Calu3 (cell line): Measurements from ENCODE around the gene ELANE. TPM values are rescaled to one million over a fixed set of nuclear protein-coding genes. Genes with fewer than 3 reads are reported as not detected.
"Not testable (repeated sequence)": the region's sequence is repeated elsewhere in the genome, so short reads cannot be mapped to it uniquely, and the experiment has no call there.

ENCODE experiments used
- BruUV-seq: library from RNA; stranded (reverse); fragments of 400-500 nt; replicated peaks from 2 replicates; lab custom pipeline; 2021; lab: Mats Ljungman, UMichigan
- CTCF ChIA-PET: fragments of 300-600 bp; sonication (Branson Sonifier 250); formaldehyde crosslinking; loops from one replicate; lab custom pipeline; 2022; ENCODE audit warnings: antibody characterized with exemption; lab: Charles Lee
- DNase-seq: peaks from one replicate; pipeline ENCODE4 v3.0.0; 2022
- H3K27ac Mint-ChIP-seq: one replicate; pipeline ENCODE4 v1.8.0; 2022; ENCODE audit warnings: mixed read lengths; ENCODE audit not compliant: unreplicated experiment
- H3K27me3 Mint-ChIP-seq: one replicate; pipeline ENCODE4 v1.8.0; 2022; ENCODE audit warnings: mixed read lengths; ENCODE audit not compliant: unreplicated experiment
- H3K36me3 Mint-ChIP-seq: one replicate; pipeline ENCODE4 v1.8.0; 2022; ENCODE audit warnings: mild to moderate bottlenecking, moderate library complexity, mixed read lengths; ENCODE audit not compliant: insufficient read depth, unreplicated experiment
- H3K4me1 Mint-ChIP-seq: one replicate; pipeline ENCODE4 v1.8.0; 2022; ENCODE audit warnings: mild to moderate bottlenecking, low read depth, mixed read lengths; ENCODE audit not compliant: unreplicated experiment
- H3K4me3 Mint-ChIP-seq: one replicate; pipeline ENCODE4 v1.8.0; 2022; ENCODE audit warnings: mild to moderate bottlenecking, low read depth, moderate library complexity, mixed read lengths; ENCODE audit not compliant: unreplicated experiment
- H3K9me3 Mint-ChIP-seq: one replicate; pipeline ENCODE4 v1.8.0; 2022; ENCODE audit warnings: low read depth, mixed read lengths; ENCODE audit not compliant: unreplicated experiment
- intact Hi-C: fragments of 100-400 bp; cut with micrococcal nuclease; formaldehyde crosslinking; loops from one replicate; pipeline ENCODE4 v1.10.0; 2022; ENCODE audit not compliant: unreplicated experiment
- total RNA-seq: library from RNA; stranded (reverse); gene quantifications from 2 replicates; pipeline ENCODE4 v1.2.3, GENCODE V29; 2022
- TF ChIP-seq, protein P1 (sequence below): fragments of 200-600 bp; IDR thresholded peaks from one replicate; pipeline ENCODE4 v1.8.0; 2022; ENCODE audit warnings: antibody characterized with exemption; ENCODE audit not compliant: unreplicated experiment

The ELANE gene
- total RNA-seq, 1 experiment from 2014 or later: not detected

GRCh38 chr19:853014-853585 lies 997 bp downstream of the ELANE start:
- TF ChIP-seq, protein P1, sequence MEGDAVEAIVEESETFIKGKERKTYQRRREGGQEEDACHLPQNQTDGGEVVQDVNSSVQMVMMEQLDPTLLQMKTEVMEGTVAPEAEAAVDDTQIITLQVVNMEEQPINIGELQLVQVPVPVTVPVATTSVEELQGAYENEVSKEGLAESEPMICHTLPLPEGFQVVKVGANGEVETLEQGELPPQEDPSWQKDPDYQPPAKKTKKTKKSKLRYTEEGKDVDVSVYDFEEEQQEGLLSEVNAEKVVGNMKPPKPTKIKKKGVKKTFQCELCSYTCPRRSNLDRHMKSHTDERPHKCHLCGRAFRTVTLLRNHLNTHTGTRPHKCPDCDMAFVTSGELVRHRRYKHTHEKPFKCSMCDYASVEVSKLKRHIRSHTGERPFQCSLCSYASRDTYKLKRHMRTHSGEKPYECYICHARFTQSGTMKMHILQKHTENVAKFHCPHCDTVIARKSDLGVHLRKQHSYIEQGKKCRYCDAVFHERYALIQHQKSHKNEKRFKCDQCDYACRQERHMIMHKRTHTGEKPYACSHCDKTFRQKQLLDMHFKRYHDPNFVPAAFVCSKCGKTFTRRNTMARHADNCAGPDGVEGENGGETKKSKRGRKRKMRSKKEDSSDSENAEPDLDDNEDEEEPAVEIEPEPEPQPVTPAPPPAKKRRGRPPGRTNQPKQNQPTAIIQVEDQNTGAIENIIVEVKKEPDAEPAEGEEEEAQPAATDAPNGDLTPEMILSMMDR: no peak
- Mint-ChIP-seq H3K9me3 (no peaks in the 10 kb centered on the region), H3K4me1 (no peaks in the 10 kb centered on the region), H3K27me3 (peaks cover 17% of the 10 kb centered on the region), H3K27ac (no peak overlapping the region), H3K36me3 (no peaks in the 10 kb centered on the region), H3K4me3 (no peak overlapping the region)
- intact Hi-C loops: no loop called here
- CTCF ChIA-PET: no interaction called here
- no TSS peak for BruUV-seq
- DNase-seq: no peak

GRCh38 chr19:853614-854220 lies 1.6 kb downstream of the ELANE start:
- DNase-seq, H3K4me3 Mint-ChIP-seq, H3K36me3 Mint-ChIP-seq, CTCF ChIA-PET, H3K27ac Mint-ChIP-seq, H3K9me3 Mint-ChIP-seq, intact Hi-C loops, H3K4me1 Mint-ChIP-seq, BruUV-seq: not testable (repeated sequence)
- peaks cover 10% of the 10 kb centered on the region for H3K27me3 Mint-ChIP-seq

DNA sequence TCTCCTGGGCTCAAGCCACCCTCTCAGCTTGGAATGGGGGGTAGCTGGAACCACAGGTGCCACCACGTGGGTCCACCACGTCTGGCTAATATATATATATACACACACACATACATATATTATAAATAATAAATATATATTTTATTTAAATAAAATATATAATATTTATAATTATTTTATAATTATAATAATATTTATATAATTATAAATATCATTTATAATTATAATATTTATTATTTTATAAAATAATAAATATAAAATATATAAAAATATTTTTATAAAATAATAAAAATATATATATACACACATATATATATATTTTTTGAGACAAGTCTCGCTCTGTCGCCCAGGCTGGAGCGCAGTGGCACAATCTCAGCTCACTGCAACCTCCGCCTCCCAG lies 2.4 kb downstream of the ELANE start:
- Mint-ChIP-seq H3K4me1 (no peaks in the 10 kb centered on the region), H3K36me3 (peaks cover under 1% of the 10 kb centered on the region), H3K9me3 (no peaks in the 10 kb centered on the region), H3K27ac (no peak overlapping the region), H3K27me3 (peaks cover 8% of the 10 kb centered on the region), H3K4me3 (no peak overlapping the region)
- TF ChIP-seq, protein P1: no peak
- intact Hi-C loops: no loop called here
- CTCF ChIA-PET: no interaction called here
- no peak for DNase-seq
- no TSS peak for BruUV-seq

GRCh38 chr19:855142-855541 lies 3.0 kb downstream of the ELANE start:
- CTCF ChIA-PET: no interaction called here
- intact Hi-C loops: no loop called here
- H3K4me3 Mint-ChIP-seq: no peak overlapping the region
- no TSS peak for BruUV-seq
- TF ChIP-seq, protein P1: no peak
- no peak overlapping the region for H3K27ac Mint-ChIP-seq
- H3K36me3 Mint-ChIP-seq: peaks cover 6% of the 10 kb centered on the region
- no peaks in the 10 kb centered on the region for H3K9me3 Mint-ChIP-seq
- no peaks in the 10 kb centered on the region for H3K4me1 Mint-ChIP-seq
- H3K27me3 Mint-ChIP-seq: peaks cover 8% of the 10 kb centered on the region
- DNase-seq: no peak

GRCh38 chr19:855566-856120 lies 3.5 kb downstream of the ELANE start:
- TF ChIP-seq, protein P1: no peak
- Mint-ChIP-seq H3K4me3 (no peak overlapping the region), H3K36me3 (peaks cover 8% of the 10 kb centered on the region), H3K9me3 (no peaks in the 10 kb centered on the region), H3K27me3 (peaks cover 8% of the 10 kb centered on the region), H3K4me1 (no peaks in the 10 kb centered on the region), H3K27ac (no peak overlapping the region)
- DNase-seq: no peak
- intact Hi-C loops: loop anchor here (2.0 kb wide), 1 partner anchor 65 kb away; no protein-coding TSS in a partner anchor
- BruUV-seq: no TSS peak
- CTCF ChIA-PET: no interaction called here
